ENCODE data around the gene FAM234B. TPM values are rescaled to one million over a fixed set of nuclear protein-coding genes. Genes with fewer than 3 reads are reported as not detected.

FAM234B gene
- total RNA-seq, 1 experiment from 2014 or later: 3.3 TPM

GRCh38 chr12:13036881-13037280 lies 7.3 kb upstream of the FAM234B start:
- no peak for ATAC-seq
- H2AFZ ChIP-seq (ENCODE audit: low read length): no peak overlapping the region
- no peaks in the 10 kb centered on the region for H3K27me3 ChIP-seq (ENCODE audit: low read length)
- no peak overlapping the region for H3K4me3 ChIP-seq (ENCODE audit: low read length)
- no peak for DNase-seq
- H3K36me3 ChIP-seq (ENCODE audit: low read depth, low read length): no peaks in the 10 kb centered on the region
- no peaks in the 10 kb centered on the region for H3F3A ChIP-seq (ENCODE audit: low read length, unreplicated experiment)
- H3K9ac ChIP-seq (ENCODE audit: low read length): no peak overlapping the region
- H3K9me2 ChIP-seq (replicated peaks; ENCODE audit: low read length): no peaks in the 10 kb centered on the region
- CTCF ChIA-PET: no interaction called here
- no peaks in the 10 kb centered on the region for H3K9me3 ChIP-seq (ENCODE audit: low read length)
- H3K4me1 ChIP-seq (ENCODE audit: insufficient read depth, low read length): no peaks in the 10 kb centered on the region
- no peak overlapping the region for H3K4me2 ChIP-seq (ENCODE audit: low read length)
- H4K20me1 ChIP-seq (ENCODE audit: low read length): no peaks in the 10 kb centered on the region
- H3K27ac ChIP-seq (ENCODE audit: low read length): no peak overlapping the region
- no peaks in the 10 kb centered on the region for H3K79me2 ChIP-seq (ENCODE audit: low read length)
- no TSS peak for BruUV-seq (replicated peaks)
- intact Hi-C loops (cut with micrococcal nuclease): no loop called here
- POLR2A ChIA-PET (ENCODE audit: unreplicated experiment): no interaction called here
- TF ChIP-seq EZH2phosphoT487 (IDR thresholded peaks at IDR 0.05; ENCODE audit: borderline replicate concordance, low read length): no peak
- no peak for TF ChIP-seq EZH2 (IDR thresholded peaks at IDR 0.05; ENCODE audit: low read length, unreplicated experiment)
- TF ChIP-seq CTCF (conservative IDR thresholded peaks at IDR 0.05; ENCODE audit: low read depth, low read length): no peak

- no peak for DNase-seq
- ChIA-PET POLR2A (ENCODE audit: unreplicated experiment) (no interaction called here), CTCF (no interaction called here)
- intact Hi-C loops (cut with micrococcal nuclease): no loop called here
- H3K79me2 ChIP-seq (ENCODE audit: low read length): no peaks in the 10 kb centered on the region
- H3K4me2 ChIP-seq (ENCODE audit: low read length): no peak overlapping the region
- no TSS peak for BruUV-seq (replicated peaks)
- H3K9ac ChIP-seq (ENCODE audit: low read length): no peak overlapping the region
- H3K27me3 ChIP-seq (ENCODE audit: low read length): no peaks in the 10 kb centered on the region
- no peaks in the 10 kb centered on the region for H3F3A ChIP-seq (ENCODE audit: low read length, unreplicated experiment)
- ATAC-seq: no peak
- no peaks in the 10 kb centered on the region for H3K36me3 ChIP-seq (ENCODE audit: low read depth, low read length)
- no peak overlapping the region for H3K4me3 ChIP-seq (ENCODE audit: low read length)
- H2AFZ ChIP-seq (ENCODE audit: low read length): no peak overlapping the region
- H3K9me3 ChIP-seq (ENCODE audit: low read length): no peaks in the 10 kb centered on the region
- TF ChIP-seq CTCF (conservative IDR thresholded peaks at IDR 0.05; ENCODE audit: low read depth, low read length) (no peak), EZH2phosphoT487 (IDR thresholded peaks at IDR 0.05; ENCODE audit: borderline replicate concordance, low read length) (no peak), EZH2 (IDR thresholded peaks at IDR 0.05; ENCODE audit: low read length, unreplicated experiment) (no peak)
- H3K27ac ChIP-seq (ENCODE audit: low read length): no peak overlapping the region
- H4K20me1 ChIP-seq (ENCODE audit: low read length): no peaks in the 10 kb centered on the region
- H3K9me2 ChIP-seq (replicated peaks; ENCODE audit: low read length): no peaks in the 10 kb centered on the region
- no peaks in the 10 kb centered on the region for H3K4me1 ChIP-seq (ENCODE audit: insufficient read depth, low read length)
Observed at GRCh38 chr12:13038491-13039161, 5.6 kb upstream of the FAM234B start.

- POLR2A ChIA-PET (ENCODE audit: unreplicated experiment): no interaction called here
- Histone ChIP-seq H3K9me2 (replicated peaks; ENCODE audit: low read length) (no peaks in the 10 kb centered on the region), H3K4me2 (ENCODE audit: low read length) (no peak overlapping the region), H3K9ac (ENCODE audit: low read length) (no peak overlapping the region), H3K4me3 (ENCODE audit: low read length) (no peak overlapping the region), H3K79me2 (ENCODE audit: low read length) (no peaks in the 10 kb centered on the region), H3K36me3 (ENCODE audit: low read depth, low read length) (no peaks in the 10 kb centered on the region), H3K27ac (ENCODE audit: low read length) (no peak overlapping the region), H4K20me1 (ENCODE audit: low read length) (no peaks in the 10 kb centered on the region), H3K4me1 (ENCODE audit: insufficient read depth, low read length) (no peaks in the 10 kb centered on the region), H3K27me3 (ENCODE audit: low read length) (no peaks in the 10 kb centered on the region), H3F3A (ENCODE audit: low read length, unreplicated experiment) (no peaks in the 10 kb centered on the region), H3K9me3 (ENCODE audit: low read length) (no peaks in the 10 kb centered on the region), H2AFZ (ENCODE audit: low read length) (no peak overlapping the region)
- intact Hi-C loops (cut with micrococcal nuclease): no loop called here
- no peak for TF ChIP-seq EZH2phosphoT487 (IDR thresholded peaks at IDR 0.05; ENCODE audit: borderline replicate concordance, low read length)
- no peak for TF ChIP-seq CTCF (conservative IDR thresholded peaks at IDR 0.05; ENCODE audit: low read depth, low read length)
- no peak for TF ChIP-seq EZH2 (IDR thresholded peaks at IDR 0.05; ENCODE audit: low read length, unreplicated experiment)
- no peak for DNase-seq
- CTCF ChIA-PET: no interaction called here
- ATAC-seq: no peak
- BruUV-seq (replicated peaks): no TSS peak
Observed at GRCh38 chr12:13039328-13039956, 4.7 kb upstream of the FAM234B start.

Measured in PC-3 (cell line).